HCT116 (cell line): Measurements from ENCODE around the gene SEC62. TPM values are rescaled to one million over a fixed set of nuclear protein-coding genes. Genes with fewer than 3 reads are reported as not detected.
"Not testable (repeated sequence)": the region's sequence is repeated elsewhere in the genome, so short reads cannot be mapped to it uniquely, and the experiment has no call there.

Source experiments
- ATAC-seq: fragments of 200-7000 bp; cut with Tn5 transposase; 2 replicates; pipeline ENCODE4 v1.9.1; 2020; ENCODE audit warnings: mild to moderate bottlenecking, moderate library complexity
- BruUV-seq: library from RNA; stranded (reverse); fragments of 400-500 nt; replicated peaks from 2 replicates; lab custom pipeline; 2021; lab: Mats Ljungman, UMichigan
- CTCF ChIA-PET: fragments of 300-600 bp; sonication (Branson Sonifier 250); formaldehyde crosslinking; loops from one replicate; lab custom pipeline; 2021; ENCODE audit warnings: antibody characterized with exemption; lab: Charles Lee
- POLR2A ChIA-PET: fragments of 300-600, 350-600 bp; sonication (Branson Sonifier 250); formaldehyde crosslinking; loops from one replicate; lab custom pipeline; 2021; ENCODE audit warnings: antibody characterized with exemption; lab: Charles Lee
- RAD21 ChIA-PET, 2 experiments: fragments of 300-600 bp; sonication (Branson Sonifier 250); formaldehyde crosslinking; loops; one replicate each; lab custom pipeline; 2023; ENCODE audit warnings: low total read pairs in 2 of 2; ENCODE audit not compliant: uncharacterized antibody in 2 of 2, unreplicated experiment in 2 of 2, low non-redundant PET in 1 of 2; lab: Charles Lee
- DNase-seq: peaks from one replicate; pipeline ENCODE4 v3.0.0-alpha.2; 2010; ENCODE audit warnings: low read depth, low spot score
- H2AFZ ChIP-seq: fragments of 200-600 bp; shearing (Covaris generic), sonication (generic); 2 replicates; pipeline ENCODE4 v1.6.1; 2017; ENCODE audit warnings: low read depth, mixed run types, mixed read lengths, antibody characterized with exemption, low read length; ENCODE audit not compliant: poor library complexity, severe bottlenecking
- H3K27ac ChIP-seq: 2 replicates; pipeline ENCODE4 v1.5.1; 2012; ENCODE audit warnings: low read depth, low read length
- H3K27me3 ChIP-seq: fragments of 200-600 bp; sonication (generic); 2 replicates; pipeline ENCODE4 v1.6.1; 2016; ENCODE audit warnings: mixed run types, low read length, mixed read lengths; ENCODE audit not compliant: insufficient read depth
- H3K36me3 ChIP-seq, 2 experiments: fragments of 200-500 bp in 1 of 2; fragments of 200-600 bp in 1 of 2; sonication (Bioruptor generic) in 1 of 2; sonication (generic) in 1 of 2; 2 replicates each; pipeline versions ENCODE4 v1.5.1 to v1.6.1; 2014 to 2016; ENCODE audit warnings: low read length in 2 of 2, inconsistent platforms in 1 of 2, mixed read lengths in 1 of 2, mixed run types in 1 of 2; ENCODE audit not compliant: insufficient read depth in 2 of 2, control insufficient read depth in 1 of 2
- H3K4me1 ChIP-seq, 2 experiments: fragments of 200-600 bp in 1 of 2; sonication (generic) in 1 of 2; 2 replicates each; pipeline versions ENCODE4 v1.5.1 to v1.6.1; 2012 to 2017; ENCODE audit warnings: low read length in 2 of 2, inconsistent platforms in 1 of 2, mild to moderate bottlenecking in 1 of 2, mixed read lengths in 1 of 2, mixed run types in 1 of 2, moderate library complexity in 1 of 2; ENCODE audit not compliant: insufficient read depth in 2 of 2, control insufficient read depth in 1 of 2
- H3K4me2 ChIP-seq: fragments of 200-600 bp; sonication (generic); 2 replicates; pipeline ENCODE4 v1.6.1; 2017; ENCODE audit warnings: mixed run types, low read length, mixed read lengths
- H3K4me3 ChIP-seq, 2 experiments: fragments of 200-600 bp in 1 of 2; sonication (generic) in 1 of 2; replicated peaks in 1 of 2; 2 replicates each; pipeline ENCODE4 v1.5.1; 2011 to 2016; ENCODE audit warnings: low read length in 2 of 2, control low read depth in 1 of 2, low read depth in 1 of 2, mild to moderate bottlenecking in 1 of 2, mixed read lengths in 1 of 2, mixed run types in 1 of 2
- H3K79me2 ChIP-seq: fragments of 200-600 bp; sonication (generic); 2 replicates; pipeline ENCODE4 v1.6.1; 2017; ENCODE audit warnings: mild to moderate bottlenecking, mixed run types, low read length, moderate library complexity, mixed read lengths; ENCODE audit not compliant: insufficient read depth
- H3K9ac ChIP-seq: fragments of 200-600 bp; sonication (generic); 2 replicates; pipeline ENCODE4 v1.6.1; 2016; ENCODE audit warnings: low read length, mixed read lengths
- H3K9me2 ChIP-seq: fragments of 200-600 bp; sonication (generic), shearing (Covaris generic); 2 replicates; pipeline ENCODE4 v1.6.1; 2017; ENCODE audit warnings: mixed run types, mild to moderate bottlenecking, moderate library complexity; ENCODE audit not compliant: insufficient read depth
- H3K9me3 ChIP-seq, 2 experiments: fragments of 200-500 bp in 1 of 2; fragments of 200-600 bp in 1 of 2; sonication (Bioruptor generic) in 1 of 2; sonication (generic) in 1 of 2; 2 replicates each; pipeline ENCODE4 v1.6.1; 2014 to 2017; ENCODE audit warnings: low read length in 2 of 2, mixed read lengths in 2 of 2, inconsistent platforms in 1 of 2, low read depth in 1 of 2, mild to moderate bottlenecking in 1 of 2, mixed run types in 1 of 2, moderate library complexity in 1 of 2; ENCODE audit not compliant: control insufficient read depth in 1 of 2, insufficient read depth in 1 of 2
- H4K20me1 ChIP-seq: fragments of 200-600 bp; sonication (generic), shearing (Covaris generic); 2 replicates; pipeline ENCODE4 v1.6.1; 2017; ENCODE audit warnings: mixed run types, mild to moderate bottlenecking, moderate library complexity; ENCODE audit not compliant: insufficient read depth
- CBX3 ChIP-seq: IDR thresholded peaks from 2 replicates; pipeline ENCODE4 v1.6.1; 2012; ENCODE audit warnings: low read depth
- CEBPB ChIP-seq: IDR thresholded peaks from 2 replicates; pipeline ENCODE4 v1.6.1; 2012; ENCODE audit warnings: low read depth
- ELF1 ChIP-seq: IDR thresholded peaks from 2 replicates; pipeline ENCODE4 v1.6.1; 2012; ENCODE audit warnings: low read depth, borderline replicate concordance
- EZH2 ChIP-seq: fragments of 200-600 bp; sonication (generic); IDR thresholded peaks from 2 replicates; pipeline ENCODE4 v1.6.1; 2017; ENCODE audit warnings: antibody characterized with exemption, mixed run types
- EZH2phosphoT487 ChIP-seq: fragments of 200-600 bp; IDR thresholded peaks from 2 replicates; pipeline ENCODE4 v1.6.1; 2018; ENCODE audit warnings: antibody characterized with exemption, borderline replicate concordance
- FOSL1 ChIP-seq: IDR thresholded peaks from 2 replicates; pipeline ENCODE4 v1.6.1; 2012; ENCODE audit warnings: low read depth
- JUND ChIP-seq: IDR thresholded peaks from 2 replicates; pipeline ENCODE4 v1.6.1; 2012
- POLR2A ChIP-seq: IDR thresholded peaks from 2 replicates; pipeline ENCODE4 v1.7.0; 2011; ENCODE audit warnings: borderline replicate concordance; ENCODE audit not compliant: insufficient read depth, insufficient read length; ENCODE audit errors: extremely low read depth
- POLR2AphosphoS5 ChIP-seq: IDR thresholded peaks from 2 replicates; pipeline ENCODE4 v1.6.1; 2011; ENCODE audit warnings: mild to moderate bottlenecking, low read depth, low read length, moderate library complexity
- RAD21 ChIP-seq: IDR thresholded peaks from 2 replicates; pipeline ENCODE4 v1.6.1; 2012; ENCODE audit warnings: low read depth, mild to moderate bottlenecking
- SP1 ChIP-seq: IDR thresholded peaks from 2 replicates; pipeline ENCODE4 v1.6.1; 2012; ENCODE audit warnings: low read depth
- SRF ChIP-seq: IDR thresholded peaks from 2 replicates; pipeline ENCODE4 v1.6.1; 2012; ENCODE audit warnings: low read depth
- TCF7L2 ChIP-seq: IDR thresholded peaks from 2 replicates; pipeline ENCODE4 v1.7.0; 2011; ENCODE audit warnings: borderline replicate concordance, inconsistent platforms; ENCODE audit not compliant: insufficient read depth, insufficient read length; ENCODE audit errors: extremely low read depth
- YY1 ChIP-seq: IDR thresholded peaks from 2 replicates; pipeline ENCODE4 v1.6.1; 2011; ENCODE audit warnings: low read length, low read depth, moderate library complexity, mild to moderate bottlenecking; ENCODE audit not compliant: insufficient replicate concordance; ENCODE audit errors: extremely low read depth
- ZFX ChIP-seq: fragments of 450-650 bp; IDR thresholded peaks from 2 replicates; pipeline ENCODE4 v1.6.1; 2017
- ZNF274 ChIP-seq: fragments of 200-500 bp; sonication (Bioruptor generic); IDR thresholded peaks from 2 replicates; pipeline ENCODE4 v1.6.1; 2014; ENCODE audit warnings: mild to moderate bottlenecking, low read depth, low read length, inconsistent platforms
- intact Hi-C: fragments of 100-400 bp; cut with micrococcal nuclease; formaldehyde crosslinking; loops from 2 replicates; pipeline ENCODE4 v1.10.0; 2022
- total RNA-seq: library from RNA; stranded (reverse); gene quantifications from one replicate; pipeline ENCODE4 v1.2.1, GENCODE V29; 2021; ENCODE audit not compliant: unreplicated experiment
- TF ChIP-seq, protein P1 (sequence below), 3 experiments: fragments of 200-600 bp in 1 of 3; sonication (generic) in 1 of 3; IDR thresholded peaks in 2 of 3; conservative IDR thresholded peaks in 1 of 3; 2 replicates each; pipeline ENCODE4 v1.5.1; 2012 to 2017; ENCODE audit warnings: low read depth in 2 of 3, low read length in 2 of 3, antibody characterized with exemption in 1 of 3, borderline replicate concordance in 1 of 3, control low read depth in 1 of 3, mild to moderate bottlenecking in 1 of 3, mixed read lengths in 1 of 3, mixed run types in 1 of 3, moderate library complexity in 1 of 3; ENCODE audit not compliant: insufficient read depth in 1 of 3
- TF ChIP-seq, protein P2 (sequence below): IDR thresholded peaks from 2 replicates; pipeline ENCODE4 v1.6.1; 2012
- TF ChIP-seq, protein P3 (sequence below): IDR thresholded peaks from 2 replicates; pipeline ENCODE4 v1.6.1; 2012

The SEC62 gene
- total RNA-seq, 1 experiment from 2014 or later = 55.4 TPM

DNA sequence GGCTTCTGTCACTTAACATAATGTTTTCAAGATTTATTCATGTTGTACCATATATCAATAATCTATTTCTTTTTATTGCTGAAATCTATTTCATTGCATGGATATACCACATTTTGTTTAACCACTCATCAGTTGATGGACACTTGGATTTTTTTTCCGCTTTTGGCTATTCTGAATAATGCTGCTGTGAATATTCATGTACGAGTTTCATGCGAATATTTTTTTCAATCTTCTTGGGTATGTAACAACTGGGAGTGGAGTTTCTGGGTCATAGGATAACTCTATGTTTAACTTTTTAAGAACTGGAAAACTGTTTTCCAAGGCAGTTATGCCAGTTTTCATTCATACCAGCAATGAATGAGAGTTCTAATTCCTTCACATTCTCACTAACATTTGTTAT, 49.5 kb downstream of the SEC62 start:
- RAD21 ChIA-PET = no interaction called here
- no peak overlapping the region for H2AFZ ChIP-seq
- H3K36me3 ChIP-seq = no peaks in the 10 kb centered on the region
- intact Hi-C loops = no loop called here
- CTCF ChIA-PET = interaction anchor here (1.5 kb wide), 1 partner anchor 22 kb away, joined by 4 read pairs; the partner anchor contains the start of gene GPR160
- H3K4me3 ChIP-seq = no peak overlapping the region
- no peaks in the 10 kb centered on the region for H3K9me2 ChIP-seq
- no TSS peak for BruUV-seq
- no peak for DNase-seq
- H3K27ac ChIP-seq = no peak overlapping the region
- no peaks in the 10 kb centered on the region for H3K27me3 ChIP-seq
- no peaks in the 10 kb centered on the region for H3K4me1 ChIP-seq
- TF ChIP-seq CBX3 (no peak), EZH2phosphoT487 (no peak), JUND (no peak), RAD21 (no peak), ELF1 (no peak), TCF7L2 (no peak), FOSL1 (no peak), SRF (no peak), EZH2 (no peak), ZFX (no peak), SP1 (no peak), POLR2AphosphoS5 (no peak), CEBPB (no peak), YY1 (no peak), ZNF274 (no peak), POLR2A (no peak)
- TF ChIP-seq, protein P1, sequence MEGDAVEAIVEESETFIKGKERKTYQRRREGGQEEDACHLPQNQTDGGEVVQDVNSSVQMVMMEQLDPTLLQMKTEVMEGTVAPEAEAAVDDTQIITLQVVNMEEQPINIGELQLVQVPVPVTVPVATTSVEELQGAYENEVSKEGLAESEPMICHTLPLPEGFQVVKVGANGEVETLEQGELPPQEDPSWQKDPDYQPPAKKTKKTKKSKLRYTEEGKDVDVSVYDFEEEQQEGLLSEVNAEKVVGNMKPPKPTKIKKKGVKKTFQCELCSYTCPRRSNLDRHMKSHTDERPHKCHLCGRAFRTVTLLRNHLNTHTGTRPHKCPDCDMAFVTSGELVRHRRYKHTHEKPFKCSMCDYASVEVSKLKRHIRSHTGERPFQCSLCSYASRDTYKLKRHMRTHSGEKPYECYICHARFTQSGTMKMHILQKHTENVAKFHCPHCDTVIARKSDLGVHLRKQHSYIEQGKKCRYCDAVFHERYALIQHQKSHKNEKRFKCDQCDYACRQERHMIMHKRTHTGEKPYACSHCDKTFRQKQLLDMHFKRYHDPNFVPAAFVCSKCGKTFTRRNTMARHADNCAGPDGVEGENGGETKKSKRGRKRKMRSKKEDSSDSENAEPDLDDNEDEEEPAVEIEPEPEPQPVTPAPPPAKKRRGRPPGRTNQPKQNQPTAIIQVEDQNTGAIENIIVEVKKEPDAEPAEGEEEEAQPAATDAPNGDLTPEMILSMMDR (IDR thresholded peaks at IDR 0.05 in 2 of 3, conservative IDR thresholded peaks at IDR 0.05 in 1 of 3; ENCODE audit: borderline replicate concordance in 1 of 3, insufficient read depth in 1 of 3, low read depth in 2 of 3, low read length in 2 of 3) = no peak
- TF ChIP-seq, protein P2, sequence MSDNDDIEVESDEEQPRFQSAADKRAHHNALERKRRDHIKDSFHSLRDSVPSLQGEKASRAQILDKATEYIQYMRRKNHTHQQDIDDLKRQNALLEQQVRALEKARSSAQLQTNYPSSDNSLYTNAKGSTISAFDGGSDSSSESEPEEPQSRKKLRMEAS = no peak
- TF ChIP-seq, protein P3, sequence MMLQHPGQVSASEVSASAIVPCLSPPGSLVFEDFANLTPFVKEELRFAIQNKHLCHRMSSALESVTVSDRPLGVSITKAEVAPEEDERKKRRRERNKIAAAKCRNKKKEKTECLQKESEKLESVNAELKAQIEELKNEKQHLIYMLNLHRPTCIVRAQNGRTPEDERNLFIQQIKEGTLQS = no peak
- no peaks in the 10 kb centered on the region for H3K9me3 ChIP-seq
- POLR2A ChIA-PET = no interaction called here
- ATAC-seq = no peak
- H3K9ac ChIP-seq = no peak overlapping the region
- H3K4me2 ChIP-seq = no peak overlapping the region
- H3K79me2 ChIP-seq = no peaks in the 10 kb centered on the region
- no peaks in the 10 kb centered on the region for H4K20me1 ChIP-seq

- H3K9me2 ChIP-seq, BruUV-seq, ATAC-seq, H3K27ac ChIP-seq, H2AFZ ChIP-seq, H3K4me2 ChIP-seq, H3K79me2 ChIP-seq, H3K9ac ChIP-seq, intact Hi-C loops, POLR2A ChIA-PET, RAD21 ChIA-PET, H3K27me3 ChIP-seq, H3K36me3 ChIP-seq, H4K20me1 ChIP-seq, H3K9me3 ChIP-seq, H3K4me1 ChIP-seq, CTCF ChIA-PET, H3K4me3 ChIP-seq, DNase-seq: not testable (repeated sequence)
These were observed 52.7 kb downstream of the SEC62 start for GRCh38 chr3:170019306-170019705.
